Thymus (tissue), 11 donors: ENCODE measurements around the gene PTPRJ. TPM values are rescaled to one million over a fixed set of nuclear protein-coding genes. Genes with fewer than 3 reads are reported as not detected.
A peak's percentile ranks its signal among the peaks of the same experiment; 100 is the strongest.

Source experiments
- DNase-seq, 9 donors: peaks; one replicate each; pipeline ENCODE4 v3.0.0-alpha.2; 2013; ENCODE audit warnings: low spot score in 9 of 9, low read depth in 6 of 9, missing footprints in 1 of 9
- H3K27ac ChIP-seq, 2 donors: one replicate each; pipeline ENCODE4 v1.5.1; 2013; ENCODE audit warnings: control low read depth in 1 of 2, low read depth in 1 of 2, low read length in 1 of 2, mild to moderate bottlenecking in 1 of 2, moderate library complexity in 1 of 2
- H3K27me3 ChIP-seq, 2 donors: one replicate each; pipeline ENCODE4 v1.5.1; 2013; ENCODE audit warnings: low read length in 1 of 2; ENCODE audit not compliant: control insufficient read depth in 2 of 2, insufficient read depth in 1 of 2
- H3K36me3 ChIP-seq, 2 donors: one replicate each; pipeline ENCODE4 v1.5.1; 2013; ENCODE audit warnings: low read length in 1 of 2, mild to moderate bottlenecking in 1 of 2, moderate library complexity in 1 of 2; ENCODE audit not compliant: control insufficient read depth in 2 of 2, insufficient read depth in 2 of 2
- H3K4me1 ChIP-seq, 2 donors: one replicate each; pipeline ENCODE4 v1.5.1; 2013; ENCODE audit warnings: low read length in 2 of 2; ENCODE audit not compliant: control insufficient read depth in 2 of 2, insufficient read depth in 2 of 2
- H3K4me3 ChIP-seq, 2 donors: one replicate each; pipeline ENCODE4 v1.5.1; 2013; ENCODE audit warnings: low read length in 2 of 2, control low read depth in 1 of 2, mild to moderate bottlenecking in 1 of 2
- H3K9me3 ChIP-seq, 2 donors: one replicate each; pipeline ENCODE4 v1.5.1; 2013; ENCODE audit warnings: low read length in 1 of 2, mild to moderate bottlenecking in 1 of 2; ENCODE audit not compliant: control insufficient read depth in 2 of 2, insufficient read depth in 1 of 2
- WGBS: extraction: QIAGEN DNeasy Blood & Tissue Kit; methylation state at CpG from one replicate; pipeline ENCODE4 v1.1.7; 2013; 5-methylcytosine and 5-hydroxymethylcytosine counted together
- polyA plus RNA-seq: library from polyadenylated mRNA; stranded (reverse); fragments of 200-250 nt; gene quantifications from one replicate; pipeline ENCODE4 v1.2.3, GENCODE V29; 2013
- total RNA-seq: library from RNA; stranded (reverse); fragments of 120-200 nt; gene quantifications from one replicate; pipeline ENCODE4 v1.2.4, GENCODE V29; 2013
- donor health status: healthy.

Gene PTPRJ
- total and polyA plus RNA-seq, 2 donors, result 4.4 to 7.5 TPM

DNA sequence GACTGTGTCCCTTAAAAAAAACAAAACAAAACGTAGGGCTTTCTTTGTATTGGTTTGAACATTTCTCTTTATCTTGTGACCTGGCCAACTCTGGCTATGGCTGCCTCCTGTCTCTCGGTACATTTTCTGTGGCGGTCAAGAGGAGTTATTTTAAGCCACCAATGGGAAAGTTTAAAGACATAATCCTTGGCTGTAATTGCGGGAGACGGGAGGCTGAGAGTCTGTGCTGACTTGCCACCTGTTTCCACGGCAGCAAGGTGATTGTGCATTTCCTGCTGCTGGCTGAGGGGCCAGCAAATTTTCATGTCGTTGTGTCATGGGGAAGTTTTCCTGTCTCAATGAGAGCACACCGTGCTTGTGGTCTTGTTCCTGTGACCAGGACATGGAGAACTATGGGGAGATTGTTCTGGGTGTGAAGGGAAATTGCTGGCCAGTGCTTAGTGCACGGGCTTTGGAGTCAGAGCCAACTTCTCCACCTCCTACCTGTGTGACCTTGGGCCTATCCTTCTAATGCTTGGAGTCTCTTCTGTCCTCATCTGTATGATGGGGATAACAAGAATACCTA lies 11.0 kb downstream of the PTPRJ start:
- DNase-seq, result no peak
- Histone ChIP-seq H3K4me3 (no peak overlapping the region), H3K27ac (peak overlapping the region in 1 of 2 donors; percentile 40), H3K27me3 (no peaks in the 10 kb centered on the region), H3K36me3 (no peaks in the 10 kb centered on the region), H3K4me1 (peaks cover 3 to 6% of the 10 kb centered on the region in 2 donors), H3K9me3 (no peaks in the 10 kb centered on the region)
- WGBS, result 15% methylated on average over 9 of the region's 9 CpGs

DNA sequence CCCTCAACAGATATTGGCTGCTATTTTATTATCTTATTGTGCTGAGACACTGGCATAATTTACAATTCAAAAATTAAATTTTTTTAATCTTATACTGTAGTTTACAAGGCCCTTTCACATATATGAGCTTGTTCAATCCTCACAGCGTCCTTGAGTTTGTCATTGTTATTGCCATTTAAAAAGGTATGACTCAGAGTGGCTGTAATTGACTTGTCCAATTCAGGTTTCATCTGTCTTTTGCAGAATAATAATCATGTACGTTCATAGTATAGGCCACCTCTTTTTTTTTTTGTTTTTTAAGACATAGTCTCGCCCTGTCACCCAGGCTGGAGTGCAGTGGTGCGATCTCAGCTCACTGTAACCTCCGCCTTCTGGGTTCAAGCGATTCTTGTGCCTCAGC lies 11.5 kb downstream of the PTPRJ start:
- no peak for DNase-seq
- Histone ChIP-seq H3K27ac (no peak overlapping the region), H3K4me1 (peaks cover 3 to 6% of the 10 kb centered on the region in 2 donors), H3K9me3 (no peaks in the 10 kb centered on the region), H3K36me3 (no peaks in the 10 kb centered on the region), H3K27me3 (no peaks in the 10 kb centered on the region), H3K4me3 (no peak overlapping the region)
- 95% methylated on average over 6 of the region's 6 CpGs for WGBS

DNA sequence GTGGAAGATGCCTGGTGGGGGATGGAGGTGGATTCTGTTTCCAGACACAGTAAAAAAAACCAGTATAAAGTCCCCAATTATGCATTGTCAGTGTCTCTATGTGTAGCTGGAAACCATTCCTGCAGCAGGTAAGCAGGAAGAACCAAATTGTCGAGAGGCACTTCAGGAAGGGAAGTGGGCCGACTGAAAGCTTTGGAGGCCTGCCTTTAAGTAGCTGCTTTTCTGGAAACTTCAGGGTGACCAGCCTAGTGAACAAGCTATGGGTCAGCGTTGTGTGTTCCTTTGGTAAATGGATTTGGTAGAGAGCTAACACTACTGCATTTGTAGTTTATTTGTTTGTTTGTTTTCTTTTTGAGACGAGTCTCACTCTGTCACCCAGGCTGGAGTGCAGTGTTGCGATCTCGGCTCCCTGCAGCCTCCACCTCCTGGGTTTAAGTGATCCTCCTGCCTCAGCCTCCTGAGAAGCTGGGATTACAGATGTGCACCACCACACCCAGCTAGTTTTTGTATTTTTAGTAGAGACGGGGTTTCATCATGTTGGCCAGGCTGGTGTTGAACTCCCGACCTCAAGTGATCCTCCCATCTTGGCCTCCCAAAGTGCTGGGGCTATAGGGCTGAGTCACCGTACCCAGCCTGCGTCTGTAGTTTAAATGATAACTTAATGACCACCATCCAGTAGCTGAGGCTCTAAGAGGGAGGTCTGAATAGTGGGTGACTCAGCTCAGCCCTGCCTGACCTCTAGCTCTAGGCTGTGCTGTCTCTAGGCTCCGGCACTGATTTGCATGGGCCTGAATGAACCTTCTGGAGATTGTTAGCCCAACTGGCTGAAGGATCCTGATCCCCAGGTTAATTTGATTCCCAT lies 12.8 kb downstream of the PTPRJ start:
- Histone ChIP-seq H3K4me1 (peaks cover 3 to 11% of the 10 kb centered on the region in 2 donors), H3K27me3 (no peaks in the 10 kb centered on the region), H3K36me3 (no peaks in the 10 kb centered on the region), H3K4me3 (no peak overlapping the region), H3K27ac (no peak overlapping the region), H3K9me3 (no peaks in the 10 kb centered on the region)
- 91% methylated on average over 11 of the region's 11 CpGs for WGBS
- no peak for DNase-seq

DNA sequence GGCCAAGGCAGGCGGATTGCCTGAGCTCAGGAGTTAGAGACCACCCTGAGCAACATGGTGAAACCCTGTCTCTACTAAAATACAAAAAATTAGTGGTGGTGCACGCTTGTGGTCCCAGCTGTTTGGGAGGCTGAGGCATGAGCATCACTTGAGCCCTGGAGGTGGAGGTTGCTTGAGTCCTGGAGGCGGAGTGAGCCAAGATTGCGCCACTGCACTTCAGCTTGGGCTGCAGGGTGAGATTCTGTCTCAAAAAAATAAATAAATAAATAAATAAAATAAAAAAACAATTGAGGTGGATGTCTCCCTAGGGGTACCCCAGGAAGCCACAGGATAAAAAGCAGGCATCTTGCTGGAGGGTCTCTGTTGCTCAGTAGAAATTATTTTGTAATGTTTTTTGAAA lies 14.1 kb downstream of the PTPRJ start:
- H3K27ac ChIP-seq, result no peak overlapping the region
- DNase-seq, result no peak
- no peak overlapping the region for H3K4me3 ChIP-seq
- no peaks in the 10 kb centered on the region for H3K36me3 ChIP-seq
- H3K9me3 ChIP-seq, result no peaks in the 10 kb centered on the region
- WGBS, result 98% methylated on average over 4 of the region's 4 CpGs
- no peaks in the 10 kb centered on the region for H3K27me3 ChIP-seq
- H3K4me1 ChIP-seq, result peaks cover 3 to 16% of the 10 kb centered on the region in 2 donors

DNA sequence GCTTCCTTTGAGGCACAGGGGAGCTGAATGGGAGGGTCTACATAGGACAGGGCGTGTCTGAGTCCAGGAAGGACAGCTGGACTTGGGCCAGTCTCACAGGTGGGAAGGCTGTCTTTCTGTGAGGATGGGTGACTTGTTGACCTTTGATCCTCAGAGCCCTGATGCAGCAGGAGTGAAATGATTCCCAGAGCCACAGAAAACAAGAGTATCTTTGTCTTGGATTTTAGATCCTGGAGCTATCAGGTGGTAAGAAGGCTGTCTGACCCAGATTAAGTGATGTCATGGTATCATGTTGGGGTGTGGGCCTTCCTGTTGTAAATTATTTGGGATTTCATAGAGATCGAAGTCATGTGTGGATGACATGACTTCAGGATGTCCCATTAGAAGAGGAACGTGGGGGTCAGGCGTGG lies 15.0 kb downstream of the PTPRJ start:
- Histone ChIP-seq H3K4me3 (no peak overlapping the region), H3K4me1 (peaks cover 3 to 19% of the 10 kb centered on the region in 2 donors), H3K27me3 (no peaks in the 10 kb centered on the region), H3K27ac (no peak overlapping the region), H3K36me3 (no peaks in the 10 kb centered on the region), H3K9me3 (no peaks in the 10 kb centered on the region)
- WGBS, result 96% methylated on average over 4 of the region's 4 CpGs
- no peak for DNase-seq

DNA sequence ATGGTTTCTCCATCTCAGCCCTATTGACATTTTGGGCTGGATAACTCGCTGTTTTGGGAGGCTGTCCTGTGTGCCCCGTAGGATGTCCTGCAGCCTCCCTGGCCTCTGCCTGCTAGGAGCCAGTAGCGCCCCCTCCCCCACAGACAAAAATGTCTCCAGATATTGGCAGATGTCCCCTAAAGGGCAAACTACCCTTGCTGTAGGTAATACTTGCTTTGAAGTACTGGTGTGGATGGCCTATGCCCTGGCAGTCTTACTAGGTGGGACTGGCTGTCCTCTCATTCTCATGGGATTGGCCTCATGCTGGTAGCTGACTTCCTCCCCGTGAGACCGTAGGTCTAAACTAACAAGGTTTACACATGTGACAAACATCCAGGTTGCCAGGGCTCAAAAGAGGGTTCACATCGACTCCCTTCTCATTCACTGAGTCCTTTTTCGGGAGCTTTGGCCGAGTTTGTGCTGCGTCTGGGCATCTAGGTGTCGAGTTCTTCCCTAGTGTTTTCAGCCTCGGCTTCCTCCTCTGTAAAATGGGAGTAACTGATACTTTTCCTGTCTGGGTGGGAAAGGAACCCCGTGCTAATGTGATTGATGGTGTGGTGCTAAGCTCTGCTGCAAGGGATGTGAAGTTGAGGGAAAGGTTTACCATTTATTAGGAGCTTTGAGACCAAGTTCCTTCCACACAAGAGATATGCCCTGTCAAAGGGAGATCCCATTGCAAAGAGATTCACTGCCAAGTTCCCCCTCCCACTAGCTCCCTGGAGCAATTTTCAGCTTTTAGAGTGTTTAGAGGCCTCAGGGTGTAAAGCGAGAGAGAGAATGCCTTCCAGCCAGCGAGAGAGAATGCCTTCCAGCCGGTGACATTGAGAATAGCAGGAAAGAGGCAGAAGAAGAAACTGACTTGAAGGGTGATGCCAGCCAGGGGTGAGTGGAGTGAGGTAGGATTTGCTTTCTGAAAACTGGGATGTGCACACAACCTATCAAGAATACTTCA lies 17.0 kb downstream of the PTPRJ start:
- Histone ChIP-seq H3K4me1 (peaks cover 0 to 28% of the 10 kb centered on the region in 2 donors), H3K27ac (no peak overlapping the region), H3K9me3 (no peaks in the 10 kb centered on the region), H3K4me3 (no peak overlapping the region), H3K27me3 (no peaks in the 10 kb centered on the region), H3K36me3 (no peaks in the 10 kb centered on the region)
- no peak for DNase-seq
- 95% methylated on average over 15 of the region's 15 CpGs for WGBS

DNA sequence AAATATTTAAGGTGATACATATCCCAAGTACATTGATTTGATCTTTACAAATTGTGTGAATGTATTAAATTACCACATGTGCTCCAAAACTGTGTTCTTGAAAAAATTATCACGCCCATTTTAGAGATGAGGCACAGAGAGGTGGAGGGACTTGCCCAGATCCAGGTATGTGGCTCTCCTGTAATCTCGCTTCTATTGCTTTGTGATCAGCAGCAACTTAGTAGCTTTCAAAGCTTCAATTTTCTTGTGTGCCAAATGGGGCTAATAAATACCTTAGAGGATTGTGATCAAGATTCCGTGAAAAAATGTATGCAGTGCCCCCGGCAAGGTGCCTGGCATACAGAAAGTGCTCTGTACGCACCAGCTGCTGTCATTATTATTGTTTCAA lies 18.0 kb downstream of the PTPRJ start:
- WGBS, result 96% methylated on average over 5 of the region's 5 CpGs

DNA sequence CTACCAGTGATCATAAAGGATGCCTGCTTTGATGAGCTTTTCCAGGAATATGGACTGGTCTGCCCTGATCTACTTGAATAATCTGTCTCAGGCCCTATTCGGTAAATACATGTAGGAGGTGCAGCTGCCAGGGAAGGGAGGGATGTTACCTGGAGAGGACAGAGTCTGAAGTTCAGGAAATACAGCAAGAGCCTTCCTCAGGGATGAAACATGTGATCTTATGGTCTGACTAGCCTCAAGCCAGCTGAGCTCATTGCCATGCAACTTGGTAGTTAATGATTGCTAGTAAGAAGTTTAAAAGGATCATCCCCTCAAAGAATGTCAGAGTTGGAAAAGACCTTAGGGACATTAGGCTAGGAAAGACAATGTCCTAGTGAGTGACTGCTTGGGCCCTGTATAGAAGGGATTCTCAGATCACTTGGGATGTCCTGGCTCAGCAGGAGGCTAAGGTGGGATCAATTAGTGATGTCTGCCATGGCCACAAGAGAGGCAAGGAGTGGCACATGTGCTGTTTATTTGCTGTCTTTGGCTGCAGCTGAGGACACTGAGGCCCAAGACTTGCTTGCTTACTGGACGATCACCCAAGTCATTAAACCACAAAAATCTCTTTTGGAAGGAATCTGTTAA lies 18.5 kb downstream of the PTPRJ start:
- WGBS, result 96% methylated on average over 2 of the region's 2 CpGs
- peak overlapping the region in 1 of 2 donors; percentile 42 for H3K27ac ChIP-seq
- no peaks in the 10 kb centered on the region for H3K9me3 ChIP-seq
- no peak for DNase-seq
- peaks cover 0 to 31% of the 10 kb centered on the region in 2 donors for H3K4me1 ChIP-seq
- no peak overlapping the region for H3K4me3 ChIP-seq
- H3K27me3 ChIP-seq, result no peaks in the 10 kb centered on the region
- no peaks in the 10 kb centered on the region for H3K36me3 ChIP-seq

More for the DNA sequence above, 18.0 kb downstream of the PTPRJ start:
- Histone ChIP-seq H3K27ac (no peak overlapping the region), H3K4me3 (no peak overlapping the region), H3K4me1 (peaks cover 0 to 28% of the 10 kb centered on the region in 2 donors), H3K27me3 (no peaks in the 10 kb centered on the region), H3K36me3 (no peaks in the 10 kb centered on the region), H3K9me3 (no peaks in the 10 kb centered on the region)
- no peak for DNase-seq
